GM12891 (cell line): Measurements from ENCODE around the gene RNF13. TPM values are rescaled to one million over a fixed set of nuclear protein-coding genes. Genes with fewer than 3 reads are reported as not detected.

Source experiments
- DNase-seq: peaks from one replicate; pipeline ENCODE4 v3.0.0; 2011; ENCODE audit warnings: low spot score; ENCODE audit not compliant: insufficient read length
- FAIRE-seq: peaks from 2 replicates; lab custom pipeline; 2011; peaks lifted over from hg19 to GRCh38; lab: Jason Lieb, UNC
- PAX5 ChIP-seq: IDR thresholded peaks from 2 replicates; pipeline ENCODE4 v1.6.1; 2011; ENCODE audit warnings: low read length, moderate library complexity, mild to moderate bottlenecking; ENCODE audit not compliant: insufficient read depth, severe bottlenecking
- POLR2A ChIP-seq: IDR thresholded peaks from 2 replicates; pipeline ENCODE4 v1.6.1; 2011; ENCODE audit warnings: low read depth, low read length, control low read depth
- POLR2AphosphoS5 ChIP-seq: IDR thresholded peaks from 2 replicates; pipeline ENCODE4 v1.6.1; 2011; ENCODE audit warnings: low read depth, low read length, control low read depth
- POU2F2 ChIP-seq: IDR thresholded peaks from 2 replicates; pipeline ENCODE4 v1.6.1; 2011; ENCODE audit warnings: low read depth, mild to moderate bottlenecking, control low read depth, low read length, moderate library complexity
- SPI1 ChIP-seq: IDR thresholded peaks from 2 replicates; pipeline ENCODE4 v1.6.1; 2011; ENCODE audit warnings: low read depth, low read length, control low read depth
- TAF1 ChIP-seq: IDR thresholded peaks from 2 replicates; pipeline ENCODE4 v1.6.1; 2011; ENCODE audit warnings: low read depth, low read length, control low read depth
- polyA plus RNA-seq: library from polyadenylated mRNA; unstranded; fragments of >200 nt; gene quantifications from one replicate; pipeline ENCODE4 v1.2.1, GENCODE V29; 2012; ENCODE audit warnings: low read depth, missing spikeins, inconsistent platforms; ENCODE audit not compliant: missing spikeins

The RNF13 gene
- polyA plus RNA-seq = 15.2 TPM

- peak; percentile 89 for FAIRE-seq
- peak; percentile 51 for DNase-seq
- TF ChIP-seq POLR2A (peak; percentile 73; the same call in 1 of the 2 replicates), POU2F2 (peak; percentile 25; the same call in 1 of the 2 replicates), SPI1 (peak; percentile 54), POLR2AphosphoS5 (peak; percentile 40), TAF1 (peak; percentile 69; the same call in 1 of the 2 replicates), PAX5 (no peak)
These were observed at the start of gene RNF13 for GRCh38 chr3:149812606-149813366. TSS of gene RNF13 (plus strand) at chr3:149813215. CDS start at chr3:149846027, 32,812 bp downstream.

GRCh38 chr3:149763565-149764195 is 49.3 kb upstream of the RNF13 start:
- FAIRE-seq = no peak
- no peak for DNase-seq
- TF ChIP-seq POLR2A = no peak

- FAIRE-seq (no peak), DNase-seq (no peak)
- TF ChIP-seq SPI1 = no peak
- TF ChIP-seq PAX5 = no peak
- no peak for TF ChIP-seq POU2F2
- no peak for TF ChIP-seq TAF1
- no peak for TF ChIP-seq POLR2AphosphoS5
These were observed 48.7 kb upstream of the RNF13 start for GRCh38 chr3:149764302-149764701.

- TF ChIP-seq PAX5 (no peak), POLR2A (no peak), SPI1 (no peak), TAF1 (no peak), POU2F2 (no peak), POLR2AphosphoS5 (no peak)
- DNase-seq (no peak), FAIRE-seq (no peak)
These were observed 47.2 kb upstream of the RNF13 start for GRCh38 chr3:149765762-149766334.

- no peak for DNase-seq
- FAIRE-seq = no peak
- TF ChIP-seq TAF1 = no peak
- TF ChIP-seq POLR2A = no peak
- no peak for TF ChIP-seq POU2F2
- no peak for TF ChIP-seq SPI1
- TF ChIP-seq PAX5 = no peak
- no peak for TF ChIP-seq POLR2AphosphoS5
These were observed 45.3 kb upstream of the RNF13 start for GRCh38 chr3:149767720-149768119.

- TF ChIP-seq POLR2AphosphoS5 (no peak), POLR2A (no peak), POU2F2 (no peak)
- FAIRE-seq (no peak), DNase-seq (no peak)
These were observed 44.3 kb upstream of the RNF13 start for GRCh38 chr3:149768704-149769103.

- FAIRE-seq (no peak), DNase-seq (no peak)
- TF ChIP-seq POU2F2 (no peak), POLR2AphosphoS5 (no peak), PAX5 (no peak), TAF1 (no peak), SPI1 (no peak), POLR2A (no peak)
These were observed 42.8 kb upstream of the RNF13 start for GRCh38 chr3:149770246-149770645.

- no peak for FAIRE-seq
- DNase-seq = no peak
- TF ChIP-seq SPI1 = no peak
- TF ChIP-seq POLR2AphosphoS5 = no peak
- no peak for TF ChIP-seq PAX5
- no peak for TF ChIP-seq TAF1
- no peak for TF ChIP-seq POLR2A
- TF ChIP-seq POU2F2 = no peak
These were observed 41.3 kb upstream of the RNF13 start for GRCh38 chr3:149771652-149772271.

GRCh38 chr3:149772861-149773260 is 40.2 kb upstream of the RNF13 start:
- TF ChIP-seq SPI1 (no peak), POLR2A (no peak), POU2F2 (no peak), PAX5 (no peak), POLR2AphosphoS5 (no peak), TAF1 (no peak)
- no peak for FAIRE-seq
- DNase-seq = no peak
